DOHH2 (cell line): ENCODE data around the gene PECR.

Experiments used
- H3F3A ChIP-seq: fragments of 200-600 bp; sonication (generic), shearing (Covaris generic); 2 replicates; pipeline ENCODE4 v1.6.0; 2016; ENCODE audit warnings: antibody characterized with exemption, mild to moderate bottlenecking; ENCODE audit not compliant: control insufficient read depth, insufficient read depth
- H3K27ac ChIP-seq: fragments of 200-600 bp; sonication (generic); 2 replicates; pipeline ENCODE4 v1.5.1; 2014; ENCODE audit warnings: low read depth, mild to moderate bottlenecking, low read length, moderate library complexity
- H3K27me3 ChIP-seq: fragments of 200-600 bp; sonication (generic); 2 replicates; pipeline ENCODE4 v1.6.1; 2014; ENCODE audit warnings: mild to moderate bottlenecking, low read length, mixed read lengths; ENCODE audit not compliant: control insufficient read depth
- H3K36me3 ChIP-seq: fragments of 200-600 bp; sonication (generic); 2 replicates; pipeline ENCODE4 v1.6.1; 2014; ENCODE audit warnings: mild to moderate bottlenecking, low read length, moderate library complexity, mixed read lengths; ENCODE audit not compliant: control insufficient read depth
- H3K4me1 ChIP-seq: fragments of 200-600 bp; sonication (generic); 2 replicates; pipeline ENCODE4 v1.6.1; 2014; ENCODE audit warnings: mild to moderate bottlenecking, low read length, mixed read lengths; ENCODE audit not compliant: control insufficient read depth
- H3K4me2 ChIP-seq: fragments of 200-600 bp; sonication (generic); 2 replicates; pipeline ENCODE4 v1.6.0; 2014; ENCODE audit warnings: mild to moderate bottlenecking, low read length, moderate library complexity
- H3K4me3 ChIP-seq: fragments of 200-600 bp; sonication (generic); 2 replicates; pipeline ENCODE4 v1.5.1; 2014; ENCODE audit warnings: mild to moderate bottlenecking, low read length, mixed read lengths
- H3K79me2 ChIP-seq: fragments of 200-600 bp; sonication (generic); 2 replicates; pipeline ENCODE4 v1.6.1; 2014; ENCODE audit warnings: mild to moderate bottlenecking, low read length, mixed read lengths; ENCODE audit not compliant: control insufficient read depth
- H3K9me2 ChIP-seq: fragments of 200-600 bp; sonication (generic); replicated peaks from 2 replicates; pipeline ENCODE4 v1.6.1; 2014; ENCODE audit warnings: mild to moderate bottlenecking, low read length, mixed read lengths; ENCODE audit not compliant: control insufficient read depth
- H3K9me3 ChIP-seq: fragments of 200-600 bp; sonication (generic); 2 replicates; pipeline ENCODE4 v1.6.1; 2014; ENCODE audit warnings: antibody characterized with exemption, low read length, mixed read lengths; ENCODE audit not compliant: control insufficient read depth, insufficient read depth
- H4K20me1 ChIP-seq: fragments of 200-600 bp; sonication (generic); 2 replicates; pipeline ENCODE4 v1.6.0; 2014; ENCODE audit warnings: low read depth, mild to moderate bottlenecking, antibody characterized with exemption, low read length, moderate library complexity; ENCODE audit not compliant: control insufficient read depth, insufficient read depth
- CTCF ChIP-seq: fragments of 200-600 bp; sonication (generic); IDR thresholded peaks from one replicate; pipeline ENCODE4 v1.5.1; 2014; ENCODE audit warnings: antibody characterized with exemption, mild to moderate bottlenecking, low read depth, low read length; ENCODE audit not compliant: poor library complexity, severe bottlenecking
- EZH2phosphoT487 ChIP-seq: fragments of 200-600 bp; sonication (generic); IDR thresholded peaks from 2 replicates; pipeline ENCODE4 v1.6.1; 2017; ENCODE audit warnings: borderline replicate concordance, mild to moderate bottlenecking, antibody characterized with exemption, low read length, moderate library complexity, mixed read lengths

The PECR gene

GRCh38 chr2:216071111-216071851 lies 10.3 kb downstream of the PECR start:
- Histone ChIP-seq H3K27ac (no peak overlapping the region), H4K20me1 (no peaks in the 10 kb centered on the region), H3K9me2 (no peaks in the 10 kb centered on the region), H3K4me1 (no peaks in the 10 kb centered on the region), H3K79me2 (no peaks in the 10 kb centered on the region), H3K4me3 (no peak overlapping the region), H3K36me3 (no peaks in the 10 kb centered on the region), H3F3A (no peaks in the 10 kb centered on the region), H3K27me3 (peaks cover 3% of the 10 kb centered on the region; the same call in 1 of the 2 replicates), H3K4me2 (no peak overlapping the region), H3K9me3 (no peaks in the 10 kb centered on the region)
- TF ChIP-seq EZH2phosphoT487 = no peak
- TF ChIP-seq CTCF = no peak

- H3K9me2 ChIP-seq = no peaks in the 10 kb centered on the region
- H3K4me3 ChIP-seq = no peak overlapping the region
- H4K20me1 ChIP-seq = no peaks in the 10 kb centered on the region
- H3K9me3 ChIP-seq = no peaks in the 10 kb centered on the region
- H3K36me3 ChIP-seq = no peaks in the 10 kb centered on the region
- H3K79me2 ChIP-seq = no peaks in the 10 kb centered on the region
- no peaks in the 10 kb centered on the region for H3K4me1 ChIP-seq
- no peak overlapping the region for H3K27ac ChIP-seq
- TF ChIP-seq CTCF = no peak
- no peak for TF ChIP-seq EZH2phosphoT487
- peaks cover 3% of the 10 kb centered on the region; the same call in 1 of the 2 replicates for H3K27me3 ChIP-seq
- no peaks in the 10 kb centered on the region for H3F3A ChIP-seq
- no peak overlapping the region for H3K4me2 ChIP-seq
Measured at GRCh38 chr2:216070195-216070594, 11.4 kb downstream of the PECR start.

GRCh38 chr2:216069028-216069427 lies 12.6 kb downstream of the PECR start:
- TF ChIP-seq EZH2phosphoT487 (no peak), CTCF (no peak)
- no peaks in the 10 kb centered on the region for H3K79me2 ChIP-seq
- H3K36me3 ChIP-seq = no peaks in the 10 kb centered on the region
- peaks cover 3% of the 10 kb centered on the region; the same call in 1 of the 2 replicates for H3K27me3 ChIP-seq
- H3K27ac ChIP-seq = no peak overlapping the region
- H4K20me1 ChIP-seq = no peaks in the 10 kb centered on the region
- H3K4me3 ChIP-seq = no peak overlapping the region
- H3K9me2 ChIP-seq = no peaks in the 10 kb centered on the region
- H3K4me2 ChIP-seq = no peak overlapping the region
- no peaks in the 10 kb centered on the region for H3K4me1 ChIP-seq
- no peaks in the 10 kb centered on the region for H3F3A ChIP-seq
- H3K9me3 ChIP-seq = no peaks in the 10 kb centered on the region
